ENCODE measurements around the gene IFRD2.

IFRD2 gene

GRCh38 chr3:50260027-50260941 is 31.9 kb downstream of the IFRD2 start:
- CTCF ChIA-PET, result interaction anchor here (0.7 to 72.5 kb wide), 10 partner anchors 11 to 115 kb away, joined by 3 to 1875 read pairs (median 4); partner anchors contain the start of genes GNAI2, GNAT1, HYAL3 and LSMEM2
- peak overlapping the region; percentile 32 to 76 (median 64) for H3K4me3 ChIP-seq (ENCODE audit: control insufficient read depth in 1 of 7, extremely low read depth in 1 of 7, insufficient read depth in 4 of 7, low read depth in 2 of 7, low read length in 6 of 7)
- WGBS (ENCODE audit: insufficient coverage), result under 1% methylated on average over 49 of the region's 70 CpGs
- peaks cover 18 to 44% (median 28%) of the 10 kb centered on the region in 4 experiments for H3K36me3 ChIP-seq (ENCODE audit: control insufficient read depth in 4 of 4, insufficient read depth in 4 of 4, low read length in 3 of 4)
- peak overlapping the region; percentile 50 to 75 for H3K27ac ChIP-seq (ENCODE audit: insufficient read depth in 1 of 2, low read depth in 1 of 2, low read length in 2 of 2, poor library complexity in 1 of 2, severe bottlenecking in 2 of 2)
- H3K27me3 ChIP-seq (replicated peaks in 2 of 5; ENCODE audit: control insufficient read depth in 4 of 5, insufficient read depth in 5 of 5, low read length in 4 of 5), result peaks cover 0 to 2% (median 0%) of the 10 kb centered on the region in 5 experiments
- POLR2A ChIA-PET, result interaction anchor here (0.7 to 1.7 kb wide), 5 partner anchors 14 to 447 kb away, joined by 3 to 7 read pairs (median 3); no protein-coding TSS in a partner anchor
- DNase-seq, result peak; percentile 75 to 88 (median 87)
- H3K9me3 ChIP-seq (ENCODE audit: control extremely low read depth in 1 of 5, control insufficient read depth in 4 of 5, insufficient read depth in 2 of 5, low read depth in 1 of 5, low read length in 4 of 5), result no peaks in the 10 kb centered on the region
- H3K4me1 ChIP-seq (ENCODE audit: control extremely low read depth in 1 of 4, control insufficient read depth in 4 of 4, insufficient read depth in 4 of 4, low read length in 3 of 4), result peaks cover 0 to 16% (median 14%) of the 10 kb centered on the region in 4 experiments

GRCh38 chr3:50259432-50260026 is 32.7 kb downstream of the IFRD2 start:
- 69% methylated on average over 17 of the region's 18 CpGs for WGBS (ENCODE audit: insufficient coverage)
- no peaks in the 10 kb centered on the region for H3K9me3 ChIP-seq (ENCODE audit: control extremely low read depth in 1 of 5, control insufficient read depth in 4 of 5, insufficient read depth in 2 of 5, low read depth in 1 of 5, low read length in 4 of 5)
- peaks cover 0 to 20% (median 17%) of the 10 kb centered on the region in 4 experiments for H3K4me1 ChIP-seq (ENCODE audit: control extremely low read depth in 1 of 4, control insufficient read depth in 4 of 4, insufficient read depth in 4 of 4, low read length in 3 of 4)
- DNase-seq, result no peak
- H3K27me3 ChIP-seq (replicated peaks in 2 of 5; ENCODE audit: control insufficient read depth in 4 of 5, insufficient read depth in 5 of 5, low read length in 4 of 5), result no peaks in the 10 kb centered on the region
- ChIA-PET CTCF (interaction anchor here (0.8 to 72.5 kb wide), 10 partner anchors 10 to 90 kb away, joined by 3 to 1875 read pairs (median 4); partner anchors contain the start of genes GNAI2, GNAT1, HYAL2 and LSMEM2), POLR2A (interaction anchor here (0.7 to 1.7 kb wide), 3 partner anchors 13 to 446 kb away, joined by 3 to 6 read pairs (median 3); no protein-coding TSS in a partner anchor)
- H3K36me3 ChIP-seq (ENCODE audit: control insufficient read depth in 4 of 4, insufficient read depth in 4 of 4, low read length in 3 of 4), result peaks cover 19 to 52% (median 32%) of the 10 kb centered on the region in 4 experiments
- H3K27ac ChIP-seq (ENCODE audit: insufficient read depth in 1 of 2, low read depth in 1 of 2, low read length in 2 of 2, poor library complexity in 1 of 2, severe bottlenecking in 2 of 2), result peak overlapping the region in 1 of 2 experiments; percentile 75
- peak overlapping the region in 3 of 7 experiments; percentile 63 to 76 (median 64) for H3K4me3 ChIP-seq (ENCODE audit: control insufficient read depth in 1 of 7, extremely low read depth in 1 of 7, insufficient read depth in 4 of 7, low read depth in 2 of 7, low read length in 6 of 7)

- POLR2A ChIA-PET, result no interaction called here
- WGBS (ENCODE audit: insufficient coverage), result 95% methylated on average over 16 of the region's 16 CpGs
- Histone ChIP-seq H3K27ac (ENCODE audit: insufficient read depth in 1 of 2, low read depth in 1 of 2, low read length in 2 of 2, poor library complexity in 1 of 2, severe bottlenecking in 2 of 2) (no peak overlapping the region), H3K36me3 (ENCODE audit: control insufficient read depth in 4 of 4, insufficient read depth in 4 of 4, low read length in 3 of 4) (peaks cover 19 to 57% (median 36%) of the 10 kb centered on the region in 4 experiments), H3K4me1 (ENCODE audit: control extremely low read depth in 1 of 4, control insufficient read depth in 4 of 4, insufficient read depth in 4 of 4, low read length in 3 of 4) (peaks cover 0 to 20% (median 18%) of the 10 kb centered on the region in 4 experiments), H3K4me3 (ENCODE audit: control insufficient read depth in 1 of 7, extremely low read depth in 1 of 7, insufficient read depth in 4 of 7, low read depth in 2 of 7, low read length in 6 of 7) (no peak overlapping the region), H3K27me3 (replicated peaks in 2 of 5; ENCODE audit: control insufficient read depth in 4 of 5, insufficient read depth in 5 of 5, low read length in 4 of 5) (no peaks in the 10 kb centered on the region), H3K9me3 (ENCODE audit: control extremely low read depth in 1 of 5, control insufficient read depth in 4 of 5, insufficient read depth in 2 of 5, low read depth in 1 of 5, low read length in 4 of 5) (no peaks in the 10 kb centered on the region)
- CTCF ChIA-PET, result interaction anchor here (0.9 to 72.5 kb wide), 8 partner anchors 9 to 90 kb away, joined by 3 to 1875 read pairs (median 6); partner anchors contain the start of genes GNAI2, GNAT1, HYAL2 and LSMEM2
- peak in 1 of 3 donors; percentile 41 for DNase-seq
Observed at GRCh38 chr3:50258979-50259378, 33.2 kb downstream of the IFRD2 start.

- Histone ChIP-seq H3K36me3 (ENCODE audit: control insufficient read depth in 4 of 4, insufficient read depth in 4 of 4, low read length in 3 of 4) (peaks cover 19 to 64% (median 42%) of the 10 kb centered on the region in 4 experiments), H3K4me1 (ENCODE audit: control extremely low read depth in 1 of 4, control insufficient read depth in 4 of 4, insufficient read depth in 4 of 4, low read length in 3 of 4) (peaks cover 0 to 20% (median 18%) of the 10 kb centered on the region in 4 experiments), H3K4me3 (ENCODE audit: control insufficient read depth in 1 of 7, extremely low read depth in 1 of 7, insufficient read depth in 4 of 7, low read depth in 2 of 7, low read length in 6 of 7) (no peak overlapping the region), H3K27me3 (replicated peaks in 2 of 5; ENCODE audit: control insufficient read depth in 4 of 5, insufficient read depth in 5 of 5, low read length in 4 of 5) (no peaks in the 10 kb centered on the region), H3K9me3 (ENCODE audit: control extremely low read depth in 1 of 5, control insufficient read depth in 4 of 5, insufficient read depth in 2 of 5, low read depth in 1 of 5, low read length in 4 of 5) (no peaks in the 10 kb centered on the region), H3K27ac (ENCODE audit: insufficient read depth in 1 of 2, low read depth in 1 of 2, low read length in 2 of 2, poor library complexity in 1 of 2, severe bottlenecking in 2 of 2) (no peak overlapping the region)
- ChIA-PET POLR2A (no interaction called here), CTCF (interaction anchor here (0.6 to 72.5 kb wide), 5 partner anchors 9 to 100 kb away, joined by 3 to 1875 read pairs (median 97); partner anchors contain the start of genes GNAI2, GNAT1, LSMEM2 and SEMA3B)
- 90% methylated on average over 13 of the region's 17 CpGs for WGBS (ENCODE audit: insufficient coverage)
- DNase-seq, result no peak
Observed at GRCh38 chr3:50258029-50258680, 34.1 kb downstream of the IFRD2 start.

- Histone ChIP-seq H3K36me3 (ENCODE audit: control insufficient read depth in 4 of 4, insufficient read depth in 4 of 4, low read length in 3 of 4) (peaks cover 19 to 73% (median 47%) of the 10 kb centered on the region in 4 experiments), H3K9me3 (ENCODE audit: control extremely low read depth in 1 of 5, control insufficient read depth in 4 of 5, insufficient read depth in 2 of 5, low read depth in 1 of 5, low read length in 4 of 5) (no peaks in the 10 kb centered on the region), H3K4me3 (ENCODE audit: control insufficient read depth in 1 of 7, extremely low read depth in 1 of 7, insufficient read depth in 4 of 7, low read depth in 2 of 7, low read length in 6 of 7) (no peak overlapping the region), H3K27me3 (replicated peaks in 2 of 5; ENCODE audit: control insufficient read depth in 4 of 5, insufficient read depth in 5 of 5, low read length in 4 of 5) (no peaks in the 10 kb centered on the region), H3K27ac (ENCODE audit: insufficient read depth in 1 of 2, low read depth in 1 of 2, low read length in 2 of 2, poor library complexity in 1 of 2, severe bottlenecking in 2 of 2) (no peak overlapping the region), H3K4me1 (ENCODE audit: control extremely low read depth in 1 of 4, control insufficient read depth in 4 of 4, insufficient read depth in 4 of 4, low read length in 3 of 4) (peaks cover 0 to 22% (median 18%) of the 10 kb centered on the region in 4 experiments)
- CTCF ChIA-PET, result interaction anchor here (10.1 to 72.5 kb wide), 3 partner anchors 8 to 65 kb away, joined by 97 to 1875 read pairs (median 1875); partner anchors contain the start of genes GNAI2, GNAT1, LSMEM2 and SEMA3B
- POLR2A ChIA-PET, result interaction anchor here (0.5 to 1.6 kb wide), 3 partner anchors 11 to 49 kb away, joined by 3 to 5 read pairs (median 4); no protein-coding TSS in a partner anchor
- DNase-seq, result peak in 1 of 3 donors; percentile 52
- 92% methylated on average over 19 of the region's 20 CpGs for WGBS (ENCODE audit: insufficient coverage)
Observed at GRCh38 chr3:50256978-50257890, 35.0 kb downstream of the IFRD2 start.

Data from common myeloid progenitor, CD34-positive (primary cell).